NCI-H82 (cell line): ENCODE measurements around the gene ZNF592.
"Not testable (repeated sequence)": the region's sequence is repeated elsewhere in the genome, so short reads cannot be mapped to it uniquely, and the experiment has no call there.

Experiments
- DNase-seq: peaks from one replicate; lab custom pipeline; 2025; lab: John Stamatoyannopoulos, UW

Gene ZNF592

DNA sequence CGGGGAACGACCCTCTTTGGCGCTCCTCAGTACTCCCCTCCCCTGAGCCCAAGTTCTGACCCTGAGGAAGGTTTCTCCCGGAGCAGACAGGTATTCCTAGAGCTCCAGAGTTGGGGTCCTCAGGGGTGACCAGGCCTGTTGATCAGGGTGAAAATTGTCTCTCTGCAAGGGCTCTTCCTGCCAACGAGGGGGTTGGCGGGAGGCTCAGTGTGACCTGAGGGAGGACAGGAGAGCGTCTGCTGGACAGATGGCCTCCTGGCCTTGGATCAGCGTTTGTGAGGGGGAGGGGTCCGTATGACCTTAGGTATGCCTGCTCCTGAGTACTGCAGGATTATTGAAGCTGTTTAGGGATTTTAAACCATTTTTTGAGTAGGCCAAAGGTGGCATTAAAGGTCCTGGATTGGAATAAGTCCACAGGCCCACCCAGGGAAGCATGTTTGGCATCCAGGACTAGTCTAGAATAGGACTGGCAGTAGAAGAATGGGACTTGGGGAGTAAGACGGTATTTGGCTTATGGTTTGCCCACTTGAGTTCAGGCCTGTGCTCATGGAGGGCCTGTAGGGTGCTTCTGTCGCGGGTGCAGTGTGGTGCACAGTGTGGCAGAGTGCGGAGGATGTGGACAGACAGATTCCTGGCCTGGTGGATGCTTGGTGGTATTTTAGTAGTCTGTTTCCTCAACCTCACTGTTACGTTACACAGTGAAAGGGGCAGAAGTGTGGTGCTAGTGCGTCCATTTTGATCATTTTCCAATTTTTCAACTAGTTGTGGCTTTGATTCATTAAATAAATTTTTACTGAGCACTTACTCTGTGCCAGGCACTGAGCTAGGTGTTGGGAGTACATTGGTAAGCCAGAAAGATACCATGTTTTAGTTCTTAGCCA lies 959 bp downstream of the ZNF592 start:
- DNase-seq: peak; percentile 70

DNA sequence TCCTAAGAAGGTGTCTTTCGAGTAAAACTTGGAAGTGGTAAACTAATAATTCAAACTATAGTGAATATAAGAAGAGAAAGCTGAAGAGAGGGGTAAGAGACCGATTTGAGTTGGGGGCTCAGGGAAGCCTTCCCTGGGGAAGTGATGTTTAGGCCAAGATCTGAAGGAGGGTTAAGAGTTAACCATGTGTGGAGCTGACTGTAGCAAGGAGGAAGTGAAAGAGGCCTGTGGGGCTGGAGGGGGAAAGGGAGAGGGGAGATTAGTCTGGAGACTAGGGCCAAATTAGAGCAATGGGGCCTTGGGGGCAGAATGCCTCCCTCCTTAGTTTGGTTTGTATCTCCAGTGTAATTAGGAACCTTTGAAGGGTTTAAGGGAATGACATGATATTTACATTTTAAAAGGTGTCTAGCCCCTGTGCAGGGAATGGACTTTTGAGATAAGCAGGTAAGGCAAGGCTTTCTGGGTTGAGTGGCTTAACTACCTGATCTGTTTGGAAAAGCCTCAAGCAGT lies 2.2 kb downstream of the ZNF592 start:
- peak; percentile 68 for DNase-seq

DNA sequence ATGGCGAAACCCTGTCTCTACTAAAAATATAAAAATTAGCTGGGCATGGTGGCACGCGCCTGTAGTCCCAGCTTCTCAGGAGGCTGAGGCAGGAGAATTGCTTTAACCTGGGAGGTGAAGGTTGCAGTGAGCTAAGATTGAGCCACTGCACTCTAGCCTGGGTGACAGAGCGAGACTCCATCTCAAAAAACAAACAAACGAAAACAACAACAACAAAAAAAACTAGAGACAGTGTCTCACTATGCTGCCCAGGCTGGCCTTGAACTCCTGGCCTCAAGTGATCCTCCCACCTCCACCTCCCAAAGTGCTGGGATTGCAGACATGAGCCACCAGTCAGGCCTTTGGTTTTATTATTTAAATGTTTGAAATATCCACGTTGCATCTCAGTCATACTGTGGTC lies 3.3 kb downstream of the ZNF592 start:
- not testable (repeated sequence) for DNase-seq

DNA sequence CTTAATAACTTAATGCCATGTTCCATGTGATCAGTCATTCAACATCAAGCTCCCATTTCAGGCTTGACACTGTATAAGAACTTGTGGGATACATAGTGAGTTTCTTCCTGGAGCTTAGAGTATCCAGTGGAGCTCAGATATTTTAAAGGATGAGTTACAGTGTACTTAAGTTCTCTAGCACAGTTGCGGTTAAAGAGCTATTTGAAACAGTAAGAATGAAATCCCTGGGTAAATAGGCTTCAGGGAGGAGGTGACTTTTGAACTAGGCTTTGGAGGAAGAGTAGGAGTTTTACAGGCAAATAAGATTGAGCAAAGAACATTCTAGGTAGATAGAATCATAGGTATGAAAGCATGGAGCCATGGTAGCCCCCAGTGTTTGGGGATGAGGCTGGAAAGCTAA lies 3.8 kb downstream of the ZNF592 start:
- no peak for DNase-seq

DNA sequence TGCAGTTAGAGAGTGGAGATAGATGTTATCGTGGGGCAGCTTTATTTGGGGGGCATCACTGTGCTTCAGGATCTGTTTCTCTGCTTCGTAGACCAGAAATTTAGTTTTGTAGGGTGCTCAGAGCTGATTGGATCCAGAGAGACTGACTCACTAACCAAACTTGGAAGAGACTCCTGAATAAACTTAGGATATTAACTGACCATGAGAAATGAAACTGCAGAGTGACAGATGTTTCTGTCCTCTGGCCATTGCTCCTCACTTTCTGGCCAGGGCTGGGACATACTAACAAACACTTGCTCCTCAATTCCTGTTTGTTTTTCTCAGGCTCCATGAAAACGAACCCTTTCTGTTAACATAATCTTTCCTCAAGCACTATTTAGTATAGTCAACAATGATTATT lies 4.3 kb downstream of the ZNF592 start:
- DNase-seq: no peak

DNA sequence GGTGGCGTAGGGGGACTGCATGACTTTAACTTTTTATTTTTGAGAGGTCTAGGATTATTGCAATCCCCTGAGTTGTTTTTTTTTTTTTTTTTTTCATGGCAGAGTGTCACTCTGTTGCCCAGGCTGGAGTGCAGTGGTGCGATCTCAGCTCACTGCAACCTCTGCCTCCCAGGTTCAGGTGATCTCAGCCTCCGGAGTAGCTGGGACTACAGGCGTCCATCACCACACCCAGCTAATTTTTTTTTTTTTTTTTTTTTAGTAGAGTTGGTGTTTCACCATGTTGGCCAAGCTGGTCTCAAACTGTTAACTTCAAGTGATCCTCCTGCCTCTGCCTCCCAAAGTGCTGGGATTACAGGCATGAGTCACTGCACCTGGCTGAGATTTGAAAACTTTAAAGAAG lies 6.5 kb downstream of the ZNF592 start:
- not testable (repeated sequence) for DNase-seq

DNA sequence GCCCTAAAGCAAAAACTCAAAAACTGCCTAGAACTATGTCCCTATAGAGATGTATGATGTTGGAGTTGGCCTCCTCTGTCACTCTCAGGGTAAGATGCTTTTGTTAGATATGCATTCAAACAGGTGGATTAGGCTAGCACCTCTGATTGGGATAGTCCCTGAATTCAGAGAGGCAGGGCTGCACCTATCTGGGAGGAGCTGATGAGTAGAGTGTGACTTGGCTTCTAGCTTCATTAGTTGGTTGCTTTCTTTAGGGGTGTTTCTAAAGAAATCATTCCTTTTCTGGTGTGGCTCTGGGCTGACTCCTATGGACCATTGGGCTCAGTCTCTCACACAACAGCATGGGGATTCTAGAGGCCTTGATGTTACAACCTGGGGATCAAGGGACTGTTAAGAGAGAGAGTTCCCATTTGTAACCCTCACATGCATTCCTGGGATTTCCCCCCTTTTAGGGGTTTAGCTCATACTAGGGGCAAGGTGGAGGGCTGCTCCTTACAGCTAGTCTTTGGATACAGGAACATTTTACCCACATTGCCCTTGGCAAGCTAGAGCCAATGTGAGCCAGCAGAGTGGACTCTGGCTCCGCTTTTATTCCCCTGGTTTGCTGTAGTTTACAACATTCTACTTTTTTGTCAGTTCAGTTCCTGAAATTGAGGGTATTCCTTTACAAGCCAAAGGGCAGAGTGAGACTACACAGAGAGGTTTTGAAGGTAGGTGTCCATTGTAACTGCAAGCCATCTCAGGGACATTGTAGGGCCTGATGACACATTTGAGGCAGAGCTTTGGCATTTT lies 7.5 kb downstream of the ZNF592 start:
- DNase-seq: no peak

DNA sequence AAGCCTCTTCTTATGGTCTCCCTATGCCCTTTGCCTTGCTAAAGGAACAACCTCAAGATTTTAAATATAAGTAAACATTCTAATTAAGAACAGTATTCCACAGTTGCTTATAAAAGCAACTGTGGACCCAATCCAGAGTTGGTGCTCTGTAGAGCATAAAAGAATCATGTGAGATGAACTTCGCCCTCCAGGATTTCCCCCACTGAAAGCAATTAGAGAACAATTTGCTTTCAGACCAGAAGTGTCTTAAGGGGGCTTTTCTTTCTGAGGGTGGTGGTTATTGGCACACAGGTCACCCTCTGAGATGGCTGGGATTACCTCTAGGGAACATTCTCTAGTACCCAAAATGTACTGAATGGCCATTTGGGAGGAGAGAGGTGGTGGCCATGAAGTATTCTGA lies 10.6 kb downstream of the ZNF592 start:
- no peak for DNase-seq

DNA sequence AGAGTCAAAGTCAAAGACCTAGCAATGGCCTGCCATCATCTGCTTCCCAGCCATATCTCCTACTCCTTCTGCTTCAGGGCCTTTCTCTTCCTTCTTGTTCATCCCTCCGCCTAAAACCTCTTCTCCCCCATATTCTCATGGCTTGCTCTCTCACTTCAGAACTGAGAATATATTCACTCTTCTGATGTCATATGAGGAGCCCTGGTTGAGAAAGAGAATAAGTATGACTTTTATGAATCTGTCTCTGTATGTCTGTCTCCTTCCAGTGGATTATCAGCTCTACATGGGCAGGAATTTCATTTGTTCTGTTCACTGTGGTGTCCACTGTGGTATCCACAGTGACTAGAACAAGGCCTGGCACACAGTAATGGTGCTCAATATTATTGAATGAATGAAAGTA lies 11.8 kb downstream of the ZNF592 start:
- no peak for DNase-seq

DNA sequence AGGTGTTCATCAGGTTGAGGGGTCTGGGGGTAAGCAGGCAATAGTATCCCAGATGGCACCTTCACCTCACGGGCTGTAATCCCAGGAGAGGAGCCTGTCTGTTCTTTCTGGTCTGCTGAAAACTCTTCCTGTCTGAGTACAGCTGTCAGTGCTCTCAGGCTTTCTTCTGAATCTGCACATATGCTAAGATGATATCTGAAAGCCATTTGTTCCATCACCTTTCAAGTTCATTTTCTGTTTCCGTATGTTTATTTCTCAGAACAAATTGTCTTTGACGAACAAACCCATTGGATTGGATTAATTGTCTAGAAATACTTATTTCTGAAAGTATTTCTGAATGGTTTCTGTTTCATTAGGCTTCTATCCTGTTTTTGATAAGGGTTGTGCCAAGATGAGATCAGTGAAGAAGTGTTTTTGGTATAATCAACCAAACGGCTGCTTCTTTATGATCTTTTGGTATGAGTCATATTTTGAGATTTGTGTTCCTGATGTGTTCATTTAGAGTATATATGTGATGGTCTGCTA lies 13.3 kb downstream of the ZNF592 start:
- DNase-seq: peak; percentile 37

DNA sequence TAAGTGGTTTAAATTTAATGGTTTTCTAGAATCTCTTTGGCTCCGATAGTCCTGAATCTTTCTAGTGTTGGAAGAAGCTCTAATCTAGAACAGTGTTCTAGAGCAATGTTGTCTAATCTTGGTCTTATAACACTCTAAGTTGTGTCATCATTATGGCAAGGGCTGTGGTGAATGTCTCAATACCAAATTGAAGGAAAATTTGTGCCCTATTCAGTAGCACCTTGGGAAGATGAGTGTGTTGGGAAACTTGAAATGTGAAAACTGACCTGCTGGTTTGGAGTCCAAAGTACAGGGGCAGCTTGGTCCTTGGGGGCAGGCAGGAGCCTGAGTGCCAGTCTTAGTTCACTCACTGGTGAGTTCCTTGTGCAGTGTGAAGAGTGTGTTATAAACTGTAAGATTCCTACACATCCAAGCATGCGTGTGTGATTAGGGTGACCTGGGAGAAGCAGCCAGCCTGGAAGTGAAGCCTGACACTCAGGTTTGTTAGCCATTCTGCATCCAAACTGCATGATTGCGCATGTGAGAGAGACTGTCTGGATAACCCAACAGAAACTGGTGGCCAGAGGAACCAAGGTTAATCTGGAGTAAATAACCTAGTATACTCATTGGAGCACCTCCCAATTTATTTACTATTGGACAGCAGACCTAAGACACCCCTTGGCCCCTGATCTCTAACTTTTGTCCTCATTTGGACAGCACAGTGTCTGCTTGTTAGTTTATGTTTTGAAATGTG lies 14.6 kb downstream of the ZNF592 start:
- DNase-seq: no peak

DNA sequence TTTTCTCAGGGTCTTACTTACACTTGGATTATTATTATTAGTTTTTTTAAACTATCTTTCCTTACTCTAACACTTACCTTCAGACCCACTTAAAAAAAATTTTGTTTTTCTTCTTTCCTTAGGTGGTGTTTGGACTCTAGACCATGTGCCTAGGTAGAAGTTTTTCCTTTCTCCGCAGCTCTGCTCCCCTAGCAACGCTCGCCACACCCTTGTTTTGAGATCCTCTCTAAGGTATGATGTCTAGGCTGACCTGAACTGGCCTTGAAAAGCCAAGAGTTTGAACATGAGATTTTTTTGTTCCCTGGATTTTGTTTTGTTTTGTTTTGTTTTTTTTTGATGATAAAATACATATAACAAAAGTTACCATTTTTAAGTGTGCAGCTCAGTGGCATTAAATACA lies 16.2 kb downstream of the ZNF592 start:
- DNase-seq: no peak

DNA sequence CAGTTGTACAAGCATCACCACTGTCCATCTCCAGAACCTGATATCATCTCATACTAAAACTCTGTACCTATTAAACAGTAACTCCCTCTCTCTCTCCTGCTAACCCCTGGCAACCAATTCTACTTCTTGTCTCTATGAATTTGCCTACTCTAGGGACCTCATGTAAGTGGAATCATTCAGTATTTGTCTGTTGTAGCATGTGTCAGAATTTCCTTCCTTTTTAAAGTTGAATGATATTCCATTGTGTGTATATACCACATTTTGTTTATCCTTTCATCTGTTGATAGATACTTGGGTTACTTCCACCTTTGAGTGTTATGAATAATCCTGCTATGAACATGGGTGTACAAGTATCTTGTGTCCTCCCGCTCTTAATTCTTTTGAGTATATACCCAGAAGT lies 16.6 kb downstream of the ZNF592 start:
- DNase-seq: no peak

DNA sequence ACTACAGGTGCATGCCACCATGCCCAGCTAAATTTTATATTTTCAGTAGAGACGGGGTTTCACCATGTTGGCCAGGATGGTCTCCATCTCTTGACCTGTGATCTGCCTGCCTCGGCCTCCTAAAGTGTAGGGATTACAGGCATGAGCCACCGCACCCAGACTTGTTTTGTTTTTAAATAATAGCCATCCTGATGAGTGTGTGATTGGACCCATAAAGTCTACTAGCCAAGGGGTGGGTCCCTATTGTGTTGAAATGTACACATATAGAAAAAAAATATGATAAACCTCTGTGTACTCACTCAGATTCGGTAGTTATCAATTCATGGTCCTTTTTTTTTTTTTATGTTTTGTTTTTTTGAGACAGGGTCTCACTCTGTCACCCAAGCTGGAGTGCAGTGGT lies 17.3 kb downstream of the ZNF592 start:
- DNase-seq: no peak

DNA sequence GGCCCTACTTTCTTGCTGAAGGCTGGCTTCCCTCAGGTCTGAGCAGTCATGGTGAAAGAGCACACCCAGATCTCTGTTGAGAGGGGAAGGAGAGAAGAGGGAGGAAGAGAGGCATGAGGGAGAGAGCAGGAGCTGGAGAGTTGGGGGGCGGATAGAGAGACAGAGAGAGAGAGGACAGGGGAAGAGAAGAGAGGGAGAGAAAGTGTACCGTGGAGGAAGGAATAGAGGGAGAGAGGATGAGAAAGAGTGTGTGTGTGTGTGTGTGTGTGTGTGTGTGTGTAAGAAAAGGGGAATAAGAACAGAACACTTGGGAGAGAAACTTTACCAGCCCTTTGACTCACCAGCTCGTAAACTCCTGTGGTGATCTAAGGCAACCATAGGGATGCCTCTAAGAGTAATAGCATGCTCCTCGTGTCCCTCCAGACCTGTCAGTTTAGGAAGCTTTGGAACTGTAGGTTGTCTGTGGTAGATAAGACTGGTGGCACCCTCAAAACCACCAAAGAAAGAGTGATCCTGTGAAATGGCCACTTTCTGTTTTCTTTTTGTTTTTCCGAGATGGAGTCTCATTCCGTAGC lies 18.2 kb downstream of the ZNF592 start:
- DNase-seq: no peak

DNA sequence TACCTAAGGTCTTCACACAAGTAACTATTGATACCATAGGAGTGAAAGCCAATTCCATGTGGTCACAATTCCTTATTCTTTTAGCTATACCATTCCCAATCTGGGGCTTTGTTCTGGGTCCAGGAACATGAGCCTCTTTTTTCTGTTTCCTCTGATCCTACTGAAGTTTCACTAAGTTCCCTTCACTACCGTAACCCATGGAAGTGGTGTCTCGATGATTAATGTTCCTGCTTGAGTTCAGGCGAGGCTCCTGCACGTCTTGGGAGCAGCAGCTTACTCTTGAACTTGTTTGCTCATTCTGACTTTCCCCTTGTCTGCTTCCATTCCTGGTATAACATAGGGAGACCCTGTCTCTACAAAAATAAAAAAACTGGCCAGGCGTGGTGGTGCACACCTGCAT lies 23.6 kb downstream of the ZNF592 start:
- no peak for DNase-seq

DNA sequence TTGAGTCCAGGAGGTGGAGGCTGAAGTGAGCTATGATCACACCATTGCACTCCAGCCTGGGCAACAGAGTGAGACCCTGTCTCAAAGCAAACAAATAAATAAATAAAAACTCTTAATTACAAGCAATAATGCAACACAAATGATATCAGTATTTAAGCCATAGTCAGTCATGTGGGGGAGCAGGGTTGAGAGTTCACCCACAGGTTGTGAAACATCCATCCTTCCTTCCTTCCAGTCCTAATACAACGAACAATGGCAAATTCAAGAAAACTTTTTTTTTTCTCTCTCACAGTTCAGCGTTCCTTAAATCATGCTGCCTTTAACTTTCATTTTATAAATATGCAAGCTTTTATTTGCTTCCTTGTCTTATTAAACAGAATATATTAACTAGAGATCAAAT lies 24.1 kb downstream of the ZNF592 start:
- DNase-seq: no peak

DNA sequence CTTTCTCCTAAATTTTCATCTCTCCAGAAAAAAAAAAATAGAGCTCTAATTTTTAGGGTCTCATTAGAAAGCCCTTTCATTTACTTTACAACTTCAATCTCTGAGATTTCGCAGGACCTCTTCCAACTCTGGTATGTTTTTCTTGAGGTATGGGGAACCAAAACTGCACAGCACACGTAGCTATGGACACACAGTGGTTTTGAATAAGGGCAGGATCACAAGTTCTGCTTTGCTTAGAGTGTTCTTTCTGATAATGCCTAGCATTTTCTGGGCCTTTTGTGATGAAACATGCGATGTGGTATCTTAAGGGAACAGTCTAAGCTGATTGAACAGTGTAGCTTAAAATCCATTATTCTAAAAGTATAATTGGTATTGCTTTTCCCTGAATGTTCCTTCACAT lies 25.3 kb downstream of the ZNF592 start:
- no peak for DNase-seq

DNA sequence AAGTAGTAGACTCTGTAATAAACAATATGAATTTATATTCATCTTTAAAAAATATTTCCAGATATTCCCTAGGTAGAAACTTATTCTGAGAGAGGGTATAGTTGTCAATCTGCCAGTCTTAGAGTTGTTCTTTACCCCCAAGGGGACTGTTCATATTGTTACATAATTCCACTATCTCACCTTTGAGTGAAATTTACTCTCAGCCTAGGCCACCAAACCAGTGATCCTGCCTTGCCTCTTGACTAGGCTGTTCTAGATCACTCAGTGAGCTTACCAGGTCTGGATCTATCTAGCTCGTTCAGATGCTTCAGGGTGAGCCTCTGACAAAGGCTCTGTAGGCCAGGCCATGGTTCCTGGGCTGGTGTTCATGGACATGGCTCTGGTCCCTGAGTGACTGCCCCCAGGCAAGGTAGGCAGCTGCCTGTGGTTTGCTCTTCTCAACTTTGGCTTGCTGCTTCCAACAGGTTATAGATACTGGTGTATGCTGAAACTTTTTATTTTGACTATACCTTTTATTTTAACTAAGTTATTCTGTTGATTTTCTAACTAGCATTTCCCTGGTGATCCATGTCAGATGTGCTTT lies 27.6 kb downstream of the ZNF592 start:
- DNase-seq: no peak

DNA sequence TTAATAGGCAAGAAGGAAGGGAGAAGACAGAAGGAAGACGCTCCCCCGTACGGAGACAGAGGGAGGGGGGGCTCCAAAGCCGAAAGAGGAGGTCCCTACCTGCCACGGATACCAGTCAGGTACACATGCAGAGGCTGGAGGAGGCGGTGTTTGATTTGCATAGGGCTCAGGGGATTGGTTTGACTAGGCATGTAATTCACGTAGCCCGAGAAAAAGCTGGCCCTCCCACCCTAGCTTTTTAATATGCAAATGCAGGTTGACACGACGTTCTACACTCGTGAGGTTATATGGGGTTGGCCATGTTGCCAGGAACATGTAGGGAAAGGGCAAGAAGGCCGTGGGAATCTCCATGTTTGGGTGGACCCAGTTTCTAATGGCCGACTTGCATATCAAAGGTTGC lies 29.8 kb downstream of the ZNF592 start:
- DNase-seq: no peak

DNA sequence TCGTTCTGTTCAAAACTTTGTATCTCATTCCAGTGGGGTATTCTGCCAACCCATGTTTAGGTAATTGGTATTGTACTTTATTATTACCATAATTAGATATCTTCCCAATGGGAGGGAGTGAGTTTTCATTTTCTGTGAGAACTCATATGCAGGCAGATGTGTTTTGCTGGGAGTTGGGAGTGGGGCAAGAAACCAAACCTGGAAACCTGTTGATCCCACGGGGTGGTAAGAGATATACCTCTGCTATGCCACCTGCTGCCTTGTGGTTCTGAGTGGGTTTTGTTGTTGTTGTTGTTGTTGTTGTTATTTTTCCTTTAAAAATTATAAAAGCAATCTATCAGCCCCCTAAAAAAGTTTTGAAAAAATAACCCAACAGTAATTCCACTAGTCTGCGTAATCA lies 32.1 kb downstream of the ZNF592 start:
- no peak for DNase-seq

DNA sequence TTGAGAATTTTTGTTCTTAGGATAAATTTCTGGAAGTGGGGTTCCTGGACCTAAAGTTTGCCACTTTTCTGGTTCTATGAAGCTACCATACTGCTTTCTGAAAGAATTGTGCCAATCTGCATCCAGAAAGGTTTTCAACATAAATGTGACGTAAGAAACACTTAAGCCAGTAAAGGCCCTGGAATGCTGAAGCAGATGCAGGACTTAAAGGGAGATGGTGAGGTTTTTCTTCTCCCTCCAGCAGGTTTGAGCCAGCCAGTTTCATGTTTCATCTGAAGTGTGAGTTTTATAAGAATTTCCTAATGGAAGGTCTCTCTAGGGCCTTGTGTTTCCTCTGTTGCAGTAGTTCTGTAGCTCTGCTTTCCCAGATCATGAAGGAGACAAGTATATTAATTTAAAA lies 33.1 kb downstream of the ZNF592 start:
- no peak for DNase-seq
